IMR-90 (cell line): ENCODE data around the gene DEUP1. TPM values are rescaled to one million over a fixed set of nuclear protein-coding genes. Genes with fewer than 3 reads are reported as not detected.

ENCODE experiments used
- ATAC-seq: fragments of 200-7000 bp; cut with Tn5 transposase; 2 replicates; pipeline ENCODE4 v1.9.1; 2020; ENCODE audit warnings: low read depth, mild to moderate bottlenecking, moderate library complexity
- BruUV-seq: library from RNA; stranded (reverse); fragments of 400-500 nt; replicated peaks from 2 replicates; lab custom pipeline; 2021; lab: Mats Ljungman, UMichigan
- CTCF ChIA-PET: fragments of 300-600 bp; formaldehyde crosslinking; extraction: SDS; loops from one replicate; lab custom pipeline; 2021; ENCODE audit warnings: antibody characterized with exemption; lab: Yijun Ruan, JAX
- POLR2A ChIA-PET: fragments of 300-600 bp; sonication (Branson Sonifier 250); formaldehyde crosslinking; loops from one replicate; lab custom pipeline; 2022; ENCODE audit warnings: antibody characterized with exemption; ENCODE audit not compliant: unreplicated experiment; lab: Charles Lee
- DNase-seq: peaks from one replicate; pipeline ENCODE4 v3.0.0; 2013
- H2AFZ ChIP-seq: replicated peaks from 2 replicates; pipeline ENCODE3; 2013; ENCODE audit warnings: low read length, mild to moderate bottlenecking; ENCODE audit not compliant: poor library complexity
- H2AK5ac ChIP-seq: 2 replicates; pipeline ENCODE4 v1.6.1; 2013; ENCODE audit warnings: low read depth, low read length, inconsistent platforms
- H2AK9ac ChIP-seq: replicated peaks from 2 replicates; pipeline ENCODE3; 2013; ENCODE audit warnings: mild to moderate bottlenecking, low read depth, low read length, moderate library complexity; ENCODE audit not compliant: poor library complexity
- H2BK120ac ChIP-seq: 2 replicates; pipeline ENCODE4 v1.6.1; 2013; ENCODE audit warnings: low read depth, low read length, inconsistent platforms
- H2BK15ac ChIP-seq: 3 replicates; pipeline ENCODE4 v1.6.1; 2013; ENCODE audit warnings: low read depth, low read length, inconsistent platforms
- H2BK20ac ChIP-seq: 2 replicates; pipeline ENCODE4 v1.6.1; 2013; ENCODE audit warnings: low read depth, mild to moderate bottlenecking, inconsistent platforms, low read length, moderate library complexity
- H2BK5ac ChIP-seq: 2 replicates; pipeline ENCODE4 v1.6.1; 2013; ENCODE audit warnings: mild to moderate bottlenecking, low read depth, low read length, inconsistent platforms; ENCODE audit not compliant: poor library complexity, severe bottlenecking
- H3K14ac ChIP-seq: replicated peaks from 2 replicates; pipeline ENCODE4 v1.6.1; 2013; ENCODE audit warnings: low read depth, low read length, inconsistent platforms
- H3K18ac ChIP-seq: 2 replicates; pipeline ENCODE4 v1.6.1; 2013; ENCODE audit warnings: low read depth, low read length, control low read depth
- H3K23ac ChIP-seq: 2 replicates; pipeline ENCODE4 v1.6.1; 2013; ENCODE audit warnings: low read depth, low read length, inconsistent platforms
- H3K27ac ChIP-seq: 2 replicates; pipeline ENCODE4 v1.5.1; 2013; ENCODE audit warnings: mild to moderate bottlenecking, control low read depth, low read length; ENCODE audit not compliant: insufficient read depth
- H3K27me3 ChIP-seq: 2 replicates; pipeline ENCODE4 v1.6.1; 2013; ENCODE audit warnings: low read length; ENCODE audit not compliant: control insufficient read depth, insufficient read depth
- H3K36me3 ChIP-seq: 2 replicates; pipeline ENCODE4 v1.6.1; 2013; ENCODE audit warnings: low read length, mixed read lengths; ENCODE audit not compliant: control insufficient read depth, insufficient read depth
- H3K4ac ChIP-seq: 2 replicates; pipeline ENCODE4 v1.6.1; 2013; ENCODE audit warnings: low read depth, low read length, inconsistent platforms
- H3K4me1 ChIP-seq: 2 replicates; pipeline ENCODE4 v1.6.1; 2013; ENCODE audit warnings: low read length, mixed read lengths; ENCODE audit not compliant: control insufficient read depth, insufficient read depth
- H3K4me2 ChIP-seq: 2 replicates; pipeline ENCODE4 v1.6.1; 2013; ENCODE audit warnings: low read depth, mild to moderate bottlenecking, control low read depth, low read length, moderate library complexity
- H3K4me3 ChIP-seq: 2 replicates; pipeline ENCODE4 v1.5.1; 2013; ENCODE audit warnings: low read depth, mild to moderate bottlenecking, control low read depth, low read length, moderate library complexity; ENCODE audit not compliant: insufficient read depth
- H3K56ac ChIP-seq: 2 replicates; pipeline ENCODE4 v1.6.1; 2013; ENCODE audit warnings: low read length, inconsistent platforms; ENCODE audit not compliant: insufficient read depth; ENCODE audit errors: extremely low read depth
- H3K79me1 ChIP-seq, 2 experiments: 2 replicates each; pipeline ENCODE4 v1.6.1; 2013; ENCODE audit warnings: low read length in 2 of 2, inconsistent platforms in 1 of 2, low read depth in 1 of 2
- H3K9ac ChIP-seq: 2 replicates; pipeline ENCODE4 v1.6.1; 2013; ENCODE audit warnings: low read depth, low read length, control low read depth
- H3K9me1 ChIP-seq: 2 replicates; pipeline ENCODE4 v1.6.1; 2013; ENCODE audit warnings: low read length, inconsistent platforms; ENCODE audit not compliant: insufficient read depth
- H3K9me3 ChIP-seq: 2 replicates; pipeline ENCODE4 v1.6.1; 2013; ENCODE audit warnings: low read length; ENCODE audit not compliant: control insufficient read depth, insufficient read depth
- H4K20me1 ChIP-seq: 2 replicates; pipeline ENCODE4 v1.6.1; 2013; ENCODE audit warnings: low read length, inconsistent platforms; ENCODE audit not compliant: insufficient read depth
- H4K5ac ChIP-seq: 2 replicates; pipeline ENCODE4 v1.6.1; 2013; ENCODE audit warnings: mild to moderate bottlenecking, low read depth, low read length, control low read depth
- H4K8ac ChIP-seq, 2 experiments: 2 replicates each; pipeline ENCODE4 v1.6.1; 2013; ENCODE audit warnings: low read depth in 2 of 2, low read length in 2 of 2, control low read depth in 1 of 2, inconsistent platforms in 1 of 2
- H4K91ac ChIP-seq: 2 replicates; pipeline ENCODE4 v1.6.1; 2013; ENCODE audit warnings: low read depth, low read length, inconsistent platforms; ENCODE audit not compliant: insufficient read depth
- BHLHE40 ChIP-seq: fragments of 150-350 bp; IDR thresholded peaks from 2 replicates; pipeline ENCODE4 v1.6.1; 2016; ENCODE audit warnings: mild to moderate bottlenecking, low read depth, low read length
- CEBPB ChIP-seq: IDR thresholded peaks from 2 replicates; pipeline ENCODE4 v1.6.1; 2012; ENCODE audit warnings: low read depth, low read length, improper control_type of control experiment
- CHD1 ChIP-seq: IDR thresholded peaks from 2 replicates; pipeline ENCODE4 v1.6.1; 2012; ENCODE audit warnings: low read depth, low read length, improper control_type of control experiment
- FOS ChIP-seq: fragments of 150-350 bp; IDR thresholded peaks from 2 replicates; pipeline ENCODE4 v1.6.1; 2016; ENCODE audit warnings: low read depth, low read length
- MAFK ChIP-seq: IDR thresholded peaks from 2 replicates; pipeline ENCODE4 v1.6.1; 2012; ENCODE audit warnings: low read depth, low read length, improper control_type of control experiment
- MAZ ChIP-seq: IDR thresholded peaks from 2 replicates; pipeline ENCODE4 v1.6.1; 2012; ENCODE audit warnings: low read depth, mild to moderate bottlenecking, low read length, improper control_type of control experiment, moderate library complexity, borderline replicate concordance
- MXI1 ChIP-seq: IDR thresholded peaks from 2 replicates; pipeline ENCODE4 v1.6.1; 2012; ENCODE audit warnings: low read depth, mild to moderate bottlenecking, low read length, moderate library complexity, borderline replicate concordance
- NFE2L2 ChIP-seq: fragments of 150-350 bp; IDR thresholded peaks from 2 replicates; pipeline ENCODE4 v1.6.1; 2016; ENCODE audit warnings: low read depth, mild to moderate bottlenecking, low read length
- POLR2A ChIP-seq: IDR thresholded peaks from 2 replicates; pipeline ENCODE4 v1.6.1; 2012; ENCODE audit warnings: mild to moderate bottlenecking, low read depth, low read length
- RAD21 ChIP-seq: IDR thresholded peaks from 2 replicates; pipeline ENCODE4 v1.6.1; 2012; ENCODE audit warnings: low read length, improper control_type of control experiment
- RCOR1 ChIP-seq: IDR thresholded peaks from 2 replicates; pipeline ENCODE4 v1.6.1; 2012; ENCODE audit warnings: mild to moderate bottlenecking, low read length, improper control_type of control experiment; ENCODE audit not compliant: insufficient replicate concordance
- RFX5 ChIP-seq: IDR thresholded peaks from 2 replicates; pipeline ENCODE4 v1.8.0; 2012; ENCODE audit warnings: low read depth, mild to moderate bottlenecking, low read length, moderate library complexity
- SMC3 ChIP-seq: fragments of 150-350 bp; IDR thresholded peaks from 2 replicates; pipeline ENCODE4 v1.6.1; 2016; ENCODE audit warnings: low read depth, mild to moderate bottlenecking, antibody characterized with exemption, low read length, moderate library complexity
- WGBS, 2 experiments: methylation state at CpG; one replicate each; pipeline versions ENCODE4 v1.1.5 to v1.1.7; 2013; ENCODE audit warnings: missing lambda C conversion rate in 2 of 2; ENCODE audit not compliant: insufficient read length in 1 of 2; ENCODE audit errors: extremely low coverage in 2 of 2; 5-methylcytosine and 5-hydroxymethylcytosine counted together
- dilution Hi-C: fragments of 300-500 bp; cut with HindIII; formaldehyde crosslinking; loops from one replicate; pipeline ENCODE4 v1.14.3; 2018; ENCODE audit warnings: low sequenced_read_pairs; ENCODE audit not compliant: unreplicated experiment
- in situ Hi-C: fragments of 300-500 bp; cut with MboI; formaldehyde crosslinking; loops from 3 replicates; pipeline ENCODE4 v1.14.3; 2019; ENCODE audit warnings: low sequenced_read_pairs, inconsistent platforms, mixed read lengths
- intact Hi-C: fragments of 100-400 bp; cut with micrococcal nuclease; formaldehyde crosslinking; loops from 2 replicates; pipeline ENCODE4 v1.10.0; 2022
- polyA plus RNA-seq, 3 experiments: library from polyadenylated mRNA; depleted of rRNA; stranded (reverse); fragments of >200 nt; gene quantifications; 2 replicates each; pipeline ENCODE4 v1.2.3, GENCODE V29; 2012; ENCODE audit warnings: low replicate concordance in 1 of 3
- total RNA-seq: library from RNA; depleted of rRNA; stranded (reverse); fragments of >200 nt; gene quantifications from 2 replicates; pipeline ENCODE4 v1.2.3, GENCODE V29; 2012
- TF ChIP-seq, protein P1 (sequence below): conservative IDR thresholded peaks from 2 replicates; pipeline ENCODE4 v1.5.1; 2012; ENCODE audit warnings: mild to moderate bottlenecking, low read depth, low read length, improper control_type of control experiment
- TF ChIP-seq, protein P2 (sequence below): fragments of 150-350 bp; IDR thresholded peaks from 2 replicates; pipeline ENCODE4 v1.6.1; 2016; ENCODE audit warnings: low read depth, mild to moderate bottlenecking, low read length, moderate library complexity, borderline replicate concordance
- TF ChIP-seq, protein P3 (sequence below): fragments of 150-350 bp; IDR thresholded peaks from 2 replicates; pipeline ENCODE4 v1.6.1; 2017; ENCODE audit warnings: mild to moderate bottlenecking, antibody characterized with exemption, low read length, low read depth

The DEUP1 gene
- total and polyA plus RNA-seq, 2 of the 4 experiments (the other 2 are of a cell fraction) = not detected

DNA sequence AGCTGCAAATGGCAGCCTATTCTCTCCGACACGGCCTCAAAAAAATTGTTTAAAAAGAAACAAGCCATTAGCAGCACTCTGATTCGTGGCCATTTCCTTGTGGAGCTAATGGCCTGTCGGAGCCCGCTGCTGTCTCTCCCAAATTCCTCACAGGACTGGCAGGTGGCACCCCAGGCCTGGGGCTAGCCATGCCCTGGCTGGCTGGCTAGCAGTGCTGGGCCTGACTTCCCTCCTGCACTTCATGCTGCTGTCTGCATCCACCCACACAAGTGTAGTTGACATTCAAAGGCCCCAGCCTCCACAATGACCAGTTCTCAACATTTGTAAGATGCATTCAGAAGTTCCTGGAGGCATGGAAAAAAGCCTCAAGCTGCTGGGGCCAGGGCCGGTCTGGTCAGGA lies 151.2 kb downstream of the DEUP1 start:
- H2BK20ac ChIP-seq = no peak overlapping the region
- H4K8ac ChIP-seq = no peak overlapping the region
- H3K23ac ChIP-seq = no peak overlapping the region
- no peaks in the 10 kb centered on the region for H3K27me3 ChIP-seq
- H3K9me1 ChIP-seq = peaks cover 11% of the 10 kb centered on the region
- no peak overlapping the region for H3K4me2 ChIP-seq
- no peak overlapping the region for H3K4ac ChIP-seq
- intact Hi-C loops (no loop called here), in situ Hi-C loops (no loop called here), dilution Hi-C loops (no loop called here)
- no peaks in the 10 kb centered on the region for H3K9me3 ChIP-seq
- no peak overlapping the region for H2BK5ac ChIP-seq
- no peak overlapping the region for H2BK15ac ChIP-seq
- no peak overlapping the region for H3K4me3 ChIP-seq
- H2BK120ac ChIP-seq = no peak overlapping the region
- no peaks in the 10 kb centered on the region; the same call in none of the 2 replicates for H4K20me1 ChIP-seq
- no peak overlapping the region for H2AFZ ChIP-seq
- ChIA-PET POLR2A (no interaction called here), CTCF (interaction anchor here (1.4 kb wide), 1 partner anchor 14 kb away, joined by 3 read pairs; no protein-coding TSS in a partner anchor)
- DNase-seq (no peak), ATAC-seq (no peak)
- peaks cover 5% of the 10 kb centered on the region for H3K4me1 ChIP-seq
- H3K14ac ChIP-seq = no peak overlapping the region
- H3K9ac ChIP-seq = no peak overlapping the region
- no peak overlapping the region for H3K18ac ChIP-seq
- H2AK5ac ChIP-seq = no peak overlapping the region
- H4K91ac ChIP-seq = no peak overlapping the region
- no peak overlapping the region for H4K5ac ChIP-seq
- WGBS, 2 experiments = 80% methylated on average over 4 of the region's 6 CpGs; no CpG with 5 or more reads in 1 of the 2 experiments
- H2AK9ac ChIP-seq = no peak overlapping the region
- no peaks in the 10 kb centered on the region for H3K36me3 ChIP-seq
- H3K27ac ChIP-seq = no peak overlapping the region
- no peak overlapping the region for H3K56ac ChIP-seq
- H3K79me1 ChIP-seq = 0 out of 4 replicates have a peak, but pooled peaks cover 0 to 4% of the 10 kb centered on the region in 2 experiments
- TF ChIP-seq MXI1 = no peak
- no peak for TF ChIP-seq CEBPB
- no peak for TF ChIP-seq RFX5
- TF ChIP-seq, protein P1, sequence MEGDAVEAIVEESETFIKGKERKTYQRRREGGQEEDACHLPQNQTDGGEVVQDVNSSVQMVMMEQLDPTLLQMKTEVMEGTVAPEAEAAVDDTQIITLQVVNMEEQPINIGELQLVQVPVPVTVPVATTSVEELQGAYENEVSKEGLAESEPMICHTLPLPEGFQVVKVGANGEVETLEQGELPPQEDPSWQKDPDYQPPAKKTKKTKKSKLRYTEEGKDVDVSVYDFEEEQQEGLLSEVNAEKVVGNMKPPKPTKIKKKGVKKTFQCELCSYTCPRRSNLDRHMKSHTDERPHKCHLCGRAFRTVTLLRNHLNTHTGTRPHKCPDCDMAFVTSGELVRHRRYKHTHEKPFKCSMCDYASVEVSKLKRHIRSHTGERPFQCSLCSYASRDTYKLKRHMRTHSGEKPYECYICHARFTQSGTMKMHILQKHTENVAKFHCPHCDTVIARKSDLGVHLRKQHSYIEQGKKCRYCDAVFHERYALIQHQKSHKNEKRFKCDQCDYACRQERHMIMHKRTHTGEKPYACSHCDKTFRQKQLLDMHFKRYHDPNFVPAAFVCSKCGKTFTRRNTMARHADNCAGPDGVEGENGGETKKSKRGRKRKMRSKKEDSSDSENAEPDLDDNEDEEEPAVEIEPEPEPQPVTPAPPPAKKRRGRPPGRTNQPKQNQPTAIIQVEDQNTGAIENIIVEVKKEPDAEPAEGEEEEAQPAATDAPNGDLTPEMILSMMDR = no peak
- TF ChIP-seq NFE2L2 = no peak
- TF ChIP-seq SMC3 = no peak
- TF ChIP-seq MAFK = no peak
- no peak for TF ChIP-seq CHD1
- TF ChIP-seq, protein P2, sequence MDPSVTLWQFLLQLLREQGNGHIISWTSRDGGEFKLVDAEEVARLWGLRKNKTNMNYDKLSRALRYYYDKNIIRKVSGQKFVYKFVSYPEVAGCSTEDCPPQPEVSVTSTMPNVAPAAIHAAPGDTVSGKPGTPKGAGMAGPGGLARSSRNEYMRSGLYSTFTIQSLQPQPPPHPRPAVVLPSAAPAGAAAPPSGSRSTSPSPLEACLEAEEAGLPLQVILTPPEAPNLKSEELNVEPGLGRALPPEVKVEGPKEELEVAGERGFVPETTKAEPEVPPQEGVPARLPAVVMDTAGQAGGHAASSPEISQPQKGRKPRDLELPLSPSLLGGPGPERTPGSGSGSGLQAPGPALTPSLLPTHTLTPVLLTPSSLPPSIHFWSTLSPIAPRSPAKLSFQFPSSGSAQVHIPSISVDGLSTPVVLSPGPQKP = no peak
- no peak for TF ChIP-seq POLR2A
- TF ChIP-seq, protein P3, sequence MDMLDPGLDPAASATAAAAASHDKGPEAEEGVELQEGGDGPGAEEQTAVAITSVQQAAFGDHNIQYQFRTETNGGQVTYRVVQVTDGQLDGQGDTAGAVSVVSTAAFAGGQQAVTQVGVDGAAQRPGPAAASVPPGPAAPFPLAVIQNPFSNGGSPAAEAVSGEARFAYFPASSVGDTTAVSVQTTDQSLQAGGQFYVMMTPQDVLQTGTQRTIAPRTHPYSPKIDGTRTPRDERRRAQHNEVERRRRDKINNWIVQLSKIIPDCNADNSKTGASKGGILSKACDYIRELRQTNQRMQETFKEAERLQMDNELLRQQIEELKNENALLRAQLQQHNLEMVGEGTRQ = no peak
- TF ChIP-seq FOS = no peak
- TF ChIP-seq BHLHE40 = no peak
- no peak for TF ChIP-seq RAD21
- no peak for TF ChIP-seq RCOR1
- no peak for TF ChIP-seq MAZ
- BruUV-seq = no TSS peak
